ENCODE results near the gene ZNF749. TPM values are rescaled to one million over a fixed set of nuclear protein-coding genes. Genes with fewer than 3 reads are reported as not detected.

Gene ZNF749
- total and polyA plus RNA-seq, 2 of the 8 experiments (the other 6 are each of a cell fraction or from before 2014, with no cell fraction given) = 15.2 to 24.4 TPM

DNA sequence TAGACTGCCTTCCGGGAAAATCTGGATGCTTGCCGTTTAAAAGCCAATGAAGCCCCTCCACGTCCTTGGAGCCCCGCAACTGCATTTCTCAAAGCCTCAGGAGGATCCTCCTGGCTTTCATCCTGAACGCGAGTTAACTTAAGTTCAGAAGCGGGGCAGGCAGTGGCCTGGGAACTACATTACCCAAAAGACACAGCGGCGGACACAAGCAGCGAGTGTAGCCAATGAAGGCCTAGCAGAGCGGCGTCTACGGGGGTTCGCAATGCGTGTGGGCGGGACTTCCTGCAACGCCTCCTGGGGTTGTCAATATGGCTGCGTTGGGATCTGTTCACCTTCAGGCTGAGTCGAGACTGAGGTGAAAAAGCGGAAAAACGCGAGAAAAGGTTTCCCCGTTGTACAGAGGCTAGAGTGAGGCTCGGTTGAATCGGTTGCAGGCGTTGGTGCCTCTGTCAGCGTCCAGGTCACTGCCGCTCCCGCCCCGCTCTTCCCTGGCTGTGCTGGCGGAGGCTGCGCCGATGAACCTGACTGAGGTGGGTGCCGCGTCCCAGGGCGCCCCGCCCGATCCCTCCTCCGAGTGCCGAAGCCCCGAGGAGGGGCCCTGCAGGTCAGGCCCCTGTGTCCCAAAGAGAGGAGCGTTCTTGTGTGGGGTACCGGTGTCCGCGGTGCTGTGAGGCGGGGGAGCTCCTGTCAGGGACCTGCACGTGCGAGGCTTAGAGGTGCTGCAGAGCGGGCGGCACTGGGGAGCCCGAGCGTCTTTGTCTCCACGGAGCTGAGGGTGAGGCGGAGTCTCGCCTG, 24.1 kb upstream of the ZNF749 start, which contains the start of gene ZNF17 (continued):
- peak in 1 of 2 experiments; percentile 59; a peak in 1 of 3 replicates for TF ChIP-seq POLR2A (IDR thresholded peaks at IDR 0.05; ENCODE audit: control extremely low read depth in 1 of 2, low read depth in 2 of 2, low read length in 2 of 2)
- peak; percentile 97 for TF ChIP-seq KDM5A (IDR thresholded peaks at IDR 0.05; ENCODE audit: low read length)
- peak; percentile 92 for TF ChIP-seq YY1 (IDR thresholded peaks at IDR 0.05; ENCODE audit: low read depth, low read length)
- TF ChIP-seq TAF1 (IDR thresholded peaks at IDR 0.05; ENCODE audit: low read depth, low read length) = peak; percentile 72
- TF ChIP-seq ZNF274 (IDR thresholded peaks at IDR 0.05; ENCODE audit: borderline replicate concordance, extremely low read depth, low read length) = no peak
- TF ChIP-seq GABPA (IDR thresholded peaks at IDR 0.05; ENCODE audit: borderline replicate concordance, insufficient read depth, low read length) = peak; percentile 89
